ENCODE measurements around the gene DDTL.

GRCh38 chr22:24002851-24003250 is 36.2 kb downstream of the DDTL start:
- no peak for TF ChIP-seq CTCF (IDR thresholded peaks at IDR 0.05)
- no peak for TF ChIP-seq POLR2A (IDR thresholded peaks at IDR 0.05)
- TF ChIP-seq POLR2AphosphoS5 (IDR thresholded peaks at IDR 0.05; ENCODE audit: insufficient read depth in 1 of 2, low read depth in 1 of 2), result no peak

Measured in vagina (tissue), 2 donors.